SIG-M5 (cell line): Measurements from ENCODE around the gene ZDHHC11.

ENCODE experiments used
- DNase-seq: peaks from one replicate; lab custom pipeline; 2025; lab: John Stamatoyannopoulos, UW

The ZDHHC11 gene, protein sequence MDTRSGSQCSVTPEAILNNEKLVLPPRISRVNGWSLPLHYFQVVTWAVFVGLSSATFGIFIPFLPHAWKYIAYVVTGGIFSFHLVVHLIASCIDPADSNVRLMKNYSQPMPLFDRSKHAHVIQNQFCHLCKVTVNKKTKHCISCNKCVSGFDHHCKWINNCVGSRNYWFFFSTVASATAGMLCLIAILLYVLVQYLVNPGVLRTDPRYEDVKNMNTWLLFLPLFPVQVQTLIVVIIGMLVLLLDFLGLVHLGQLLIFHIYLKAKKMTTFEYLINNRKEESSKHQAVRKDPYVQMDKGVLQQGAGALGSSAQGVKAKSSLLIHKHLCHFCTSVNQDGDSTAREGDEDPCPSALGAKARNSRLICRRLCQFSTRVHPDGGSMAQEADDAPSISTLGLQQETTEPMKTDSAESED

GRCh38 chr5:850511-851006 is at the start of gene ZDHHC11:
Gene ZDHHC11 (minus strand): TSS chr5:850986. CDS start chr5:850602, 384 bp downstream.
- no peak for DNase-seq

DNA sequence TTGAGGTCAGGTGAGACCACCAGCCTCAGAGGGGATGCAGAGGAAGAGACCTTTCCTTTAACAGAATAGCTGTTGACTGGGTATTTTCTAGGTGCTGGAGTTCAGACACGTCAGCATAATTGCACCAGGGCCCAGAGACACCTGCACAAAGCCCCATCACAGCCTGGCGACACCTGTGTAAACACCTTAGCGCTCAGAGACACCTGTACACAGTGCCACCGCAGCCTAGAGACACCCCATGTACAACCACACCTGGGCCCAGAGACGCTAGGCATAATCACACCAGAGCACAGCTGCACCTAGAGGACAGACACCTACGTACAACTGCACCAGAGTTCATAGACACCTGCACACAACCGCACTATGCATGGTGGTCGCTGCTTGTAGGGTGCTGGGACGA is 42.9 kb upstream of the ZDHHC11 start:
- no peak for DNase-seq

- no peak for DNase-seq
These were observed 42.3 kb upstream of the ZDHHC11 start for GRCh38 chr5:893137-893506.

GRCh38 chr5:892394-893136 is 41.8 kb upstream of the ZDHHC11 start, which contains the start of the genes BRD9 and TRIP13:
Gene BRD9 (minus strand): TSS chr5:892801. CDS start chr5:892657, 144 bp downstream.
Gene TRIP13 (plus strand): TSS chr5:892884. CDS start chr5:892999, 115 bp downstream.
- no peak for DNase-seq

DNA sequence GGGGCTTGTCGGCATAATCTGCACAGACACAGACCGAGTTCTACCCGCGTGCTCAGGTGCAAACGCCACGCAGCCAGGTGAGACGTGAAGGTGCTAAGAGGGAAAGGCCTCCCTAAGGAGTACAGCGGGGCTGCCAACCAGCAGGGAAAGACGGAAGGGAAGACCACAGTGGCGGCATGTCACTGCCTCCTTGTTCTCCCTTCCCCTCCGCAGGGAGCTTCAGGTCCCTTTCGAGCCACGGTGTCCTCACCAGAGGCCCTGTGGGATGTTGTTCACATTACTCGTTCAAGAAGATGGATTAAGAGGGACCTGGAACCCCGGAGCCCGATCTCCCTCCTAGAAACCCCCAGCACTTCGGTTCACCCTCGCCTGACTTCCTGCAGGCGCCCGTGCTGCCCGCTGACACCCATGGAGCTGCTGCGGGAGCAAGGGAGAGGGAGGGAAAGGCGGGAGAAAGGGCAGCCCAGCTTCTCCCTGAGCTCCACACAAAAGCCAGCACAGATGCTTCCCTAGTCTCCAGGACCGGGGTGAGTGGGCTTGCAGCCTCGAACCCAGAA is 41.1 kb upstream of the ZDHHC11 start:
- no peak for DNase-seq

GRCh38 chr5:891117-891836 is 40.5 kb upstream of the ZDHHC11 start:
- peak; percentile 79 for DNase-seq

- no peak for DNase-seq
These were observed 38.4 kb upstream of the ZDHHC11 start for GRCh38 chr5:889075-889710.

- no peak for DNase-seq
These were observed 37.9 kb upstream of the ZDHHC11 start for GRCh38 chr5:888638-889035.

DNA sequence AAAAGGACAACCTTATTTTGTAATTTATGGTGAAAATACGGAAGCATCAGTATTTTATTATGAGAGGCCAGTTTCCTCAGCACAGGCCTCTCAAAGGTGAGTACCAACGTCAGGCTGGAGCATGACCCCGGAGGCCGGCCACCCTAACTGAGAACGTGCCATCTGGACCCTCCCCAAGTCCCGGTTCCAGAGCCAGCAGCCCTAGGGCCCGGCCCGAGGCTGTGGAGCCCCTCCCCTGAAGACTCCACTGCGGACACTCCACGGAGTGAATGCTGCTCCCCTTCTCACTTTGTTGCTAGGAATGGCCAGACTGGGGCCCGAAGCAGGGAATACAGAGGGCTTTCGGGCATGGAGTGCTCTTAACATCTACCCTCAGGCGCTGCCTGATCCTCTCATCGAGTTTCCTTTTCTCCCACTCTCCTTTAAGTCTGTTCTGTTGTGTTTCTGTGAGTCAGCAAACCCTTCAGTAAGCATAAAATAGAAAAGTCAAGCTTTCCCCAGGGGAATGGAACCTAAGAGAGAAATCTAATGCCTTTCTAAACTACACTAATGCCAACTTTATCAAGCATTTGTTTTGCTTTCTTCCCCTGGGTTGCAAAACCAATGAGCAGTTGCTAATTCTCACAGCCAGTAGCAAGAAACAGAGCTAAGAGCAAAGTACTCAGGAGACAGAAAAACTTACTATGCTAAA is 37.3 kb upstream of the ZDHHC11 start:
- DNase-seq = no peak

DNA sequence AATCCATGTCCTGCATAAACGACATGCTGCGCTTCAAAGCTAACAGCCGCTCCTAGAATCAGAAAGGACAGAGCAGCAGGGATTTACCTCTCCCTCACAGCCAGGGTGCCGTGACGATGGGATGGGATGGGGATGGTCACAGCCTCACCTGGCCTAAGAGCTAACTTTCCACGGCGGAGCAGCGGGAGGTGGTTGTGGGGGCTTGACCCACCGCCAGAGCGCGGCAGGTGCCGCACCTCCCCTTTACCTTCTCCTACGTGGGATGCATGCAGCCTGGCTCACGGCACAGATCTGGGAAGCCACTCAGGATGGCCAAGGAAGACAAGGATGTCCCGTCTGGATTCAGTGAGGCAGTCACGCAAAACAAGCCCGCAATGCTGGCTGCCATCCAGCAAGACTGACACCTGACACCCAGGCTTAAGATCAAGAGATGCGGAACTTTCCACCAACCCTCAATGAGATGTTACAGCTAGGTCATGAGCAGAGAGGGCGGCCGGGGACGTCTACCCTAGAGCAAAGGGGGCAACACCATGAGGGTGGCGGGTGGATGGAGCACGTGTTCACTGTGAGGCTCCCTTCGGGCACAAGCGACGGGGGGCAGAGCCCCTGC is 36.0 kb upstream of the ZDHHC11 start:
- no peak for DNase-seq

DNA sequence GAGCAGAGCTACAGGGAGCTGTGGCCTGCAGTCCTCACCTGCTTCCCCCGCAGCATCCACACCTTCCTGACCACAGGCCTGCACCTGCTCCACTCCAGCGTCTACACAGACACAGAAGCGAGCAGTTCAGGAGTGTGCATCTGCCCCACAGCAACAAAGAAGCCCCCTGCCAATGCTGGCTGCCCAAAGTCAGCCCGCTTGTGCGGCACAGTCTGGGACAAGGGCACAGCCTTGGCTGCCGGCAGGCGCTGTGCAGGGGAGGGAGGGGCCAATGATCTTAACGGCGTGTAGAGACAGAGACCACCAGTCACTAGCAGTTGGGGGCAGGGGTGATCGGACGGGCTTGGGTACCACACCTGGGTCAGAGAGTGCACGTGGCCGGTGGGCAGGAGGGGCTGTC is 35.2 kb upstream of the ZDHHC11 start:
- DNase-seq = no peak

DNA sequence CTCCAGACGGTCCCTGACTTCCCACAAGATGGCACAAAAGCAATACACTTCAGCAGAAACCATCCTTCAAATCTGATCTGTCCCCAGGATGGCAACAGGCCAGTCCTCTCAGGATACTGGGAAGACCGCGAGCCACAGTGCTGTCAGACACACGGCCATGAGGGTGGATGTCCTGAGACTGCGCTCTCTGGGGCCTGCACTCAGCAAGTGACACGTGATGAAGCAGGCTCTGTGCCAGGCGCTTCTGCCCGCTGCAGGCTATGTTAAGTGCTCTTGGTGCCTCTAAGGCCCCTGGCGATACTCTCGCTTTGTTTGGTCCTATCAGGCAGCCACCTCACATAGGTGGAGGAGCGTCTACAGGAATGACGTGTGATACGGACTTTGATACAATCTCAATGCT is 34.7 kb upstream of the ZDHHC11 start:
- no peak for DNase-seq

DNA sequence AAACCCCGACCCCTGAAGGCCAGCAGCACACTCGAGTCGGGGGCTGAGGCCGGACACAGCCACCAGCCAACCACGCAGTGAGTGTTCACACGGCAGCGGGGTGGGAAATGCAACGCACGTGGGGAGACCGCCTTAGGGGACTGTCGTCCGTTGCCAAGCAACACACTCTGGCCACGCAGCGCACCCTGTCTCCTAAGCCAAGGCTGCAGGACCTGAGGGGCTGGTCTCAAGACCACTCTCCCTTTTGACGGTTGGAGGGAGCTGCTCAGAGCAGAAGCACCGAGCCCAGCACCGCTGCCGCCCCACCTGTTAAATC is 34.3 kb upstream of the ZDHHC11 start:
- no peak for DNase-seq

DNA sequence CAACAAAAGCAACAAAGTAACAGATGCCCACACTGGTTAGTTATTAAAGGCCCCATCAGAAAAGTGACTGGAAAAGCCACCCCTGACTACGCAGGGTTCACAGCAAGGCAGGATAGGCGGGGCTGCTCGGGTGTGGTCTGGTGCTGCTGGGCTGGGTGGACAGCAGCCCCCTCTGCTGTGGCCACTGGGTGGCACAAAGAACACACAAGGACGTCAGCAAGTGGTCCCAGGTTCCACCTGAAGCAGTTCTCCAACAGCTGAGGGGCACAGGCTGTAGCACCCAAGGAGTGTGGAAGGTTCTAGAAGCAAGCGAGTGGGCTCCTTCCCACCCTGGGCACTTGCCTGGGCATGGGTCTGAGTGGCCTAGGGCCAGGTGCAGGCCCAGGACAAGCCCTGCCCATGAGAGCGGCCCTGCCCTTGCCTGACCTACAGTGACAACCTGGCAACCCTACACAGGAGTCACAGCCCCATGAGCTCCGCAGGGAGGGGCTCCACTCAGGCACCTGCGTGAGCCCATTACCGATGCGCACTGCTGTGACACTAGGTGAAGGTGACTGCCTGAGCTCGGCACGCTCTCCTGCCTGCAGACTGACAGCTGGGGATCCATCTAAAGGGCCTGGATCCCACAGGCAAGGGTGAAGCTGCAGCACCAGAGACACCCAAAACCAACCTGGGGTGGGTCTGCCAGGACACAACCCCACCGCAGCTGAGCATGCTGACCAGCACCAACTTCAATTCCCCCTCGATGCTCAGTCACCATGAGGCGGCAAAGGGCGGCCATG is 33.8 kb upstream of the ZDHHC11 start:
- no peak for DNase-seq

DNA sequence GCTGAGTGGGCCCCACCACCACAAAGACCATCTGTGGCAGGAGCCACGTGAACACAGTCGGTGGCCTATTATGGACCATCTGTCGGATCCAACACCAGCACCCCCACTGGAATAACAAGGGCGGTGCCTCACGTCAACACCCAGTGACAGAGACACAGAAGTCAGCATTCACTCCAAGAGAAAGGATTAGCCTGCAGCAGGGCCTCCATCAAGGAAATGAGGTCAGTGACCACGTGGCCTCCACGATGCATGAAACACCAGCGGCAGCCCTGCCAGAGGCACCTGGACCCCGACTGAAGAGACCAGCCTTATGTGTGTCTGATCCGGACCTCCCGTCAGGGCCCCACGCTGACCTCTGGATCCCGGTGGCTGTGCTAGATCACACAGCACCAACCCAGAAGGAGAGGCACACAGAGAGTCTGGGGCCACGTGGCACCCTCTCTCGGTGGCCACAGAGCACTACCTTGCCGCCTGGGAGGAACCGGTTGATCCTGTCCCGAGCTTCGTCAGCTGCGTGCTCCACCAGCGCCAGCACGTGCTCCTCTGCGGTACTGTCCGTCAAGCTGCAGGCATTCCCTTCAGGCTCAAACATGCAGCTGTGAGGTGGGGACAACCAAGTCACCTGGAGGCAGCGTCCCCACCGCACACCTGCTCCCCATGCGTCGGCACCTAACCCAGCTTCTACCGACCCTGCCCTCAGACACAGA is 32.8 kb upstream of the ZDHHC11 start:
- no peak for DNase-seq

- no peak for DNase-seq
These were observed 31.7 kb upstream of the ZDHHC11 start for GRCh38 chr5:882253-883183.

GRCh38 chr5:881551-881935 is 30.8 kb upstream of the ZDHHC11 start:
- no peak for DNase-seq
